Measurements from ENCODE around the gene AK9. TPM values are rescaled to one million over a fixed set of nuclear protein-coding genes. Genes with fewer than 3 reads are reported as not detected.

The AK9 gene
- total RNA-seq, 1 experiment from 2014 or later = 2.3 TPM

DNA sequence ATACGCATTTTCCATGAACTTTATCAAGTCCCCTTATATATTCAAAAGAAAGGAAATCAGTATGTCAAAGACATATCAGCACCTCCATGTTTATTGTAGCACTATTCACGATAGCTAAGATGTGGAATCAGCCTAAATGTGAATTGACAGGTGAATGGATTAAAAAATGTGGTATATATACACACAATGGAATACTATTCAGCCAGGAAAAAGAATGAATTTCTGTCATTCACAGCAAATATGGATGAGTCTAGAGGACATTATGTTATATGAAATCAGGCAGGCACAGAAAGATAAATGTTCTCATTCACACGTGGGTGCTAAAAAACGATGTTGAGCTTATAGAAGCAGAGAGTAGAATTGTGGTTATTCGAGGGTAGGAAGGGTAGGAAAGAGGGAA, 5.4 kb upstream of the AK9 start:
- Histone ChIP-seq H3K27ac (ENCODE audit: low read length) (no peak overlapping the region), H3K27me3 (ENCODE audit: control insufficient read depth, insufficient read depth, low read length) (no peaks in the 10 kb centered on the region), H3K9me3 (ENCODE audit: control insufficient read depth, insufficient read depth, low read depth, low read length) (no peaks in the 10 kb centered on the region), H3K4me1 (ENCODE audit: control insufficient read depth, insufficient read depth, low read length) (peaks cover 7% of the 10 kb centered on the region; the same call in 1 of the 2 replicates), H3K4me3 (ENCODE audit: low read depth in 2 of 2, low read length in 2 of 2) (no peak overlapping the region), H3K36me3 (ENCODE audit: control insufficient read depth, insufficient read depth, low read length) (no peaks in the 10 kb centered on the region; the same call in 1 of the 2 replicates)
- ATAC-seq = no peak
- in situ Hi-C loops (cut with HindIII; ENCODE audit: low pct_unique_long_range_greater_than_20kb, low sequenced_read_pairs) = no loop called here
- no TSS peak for BruUV-seq (replicated peaks)
- intact Hi-C loops (cut with micrococcal nuclease; ENCODE audit: unreplicated experiment) = no loop called here
- DNase-seq (ENCODE audit: low read depth, low spot score) = no peak
- TF ChIP-seq POLR2AphosphoS5 (IDR thresholded peaks at IDR 0.05; ENCODE audit: low read depth, low read length) (no peak), SIN3A (IDR thresholded peaks at IDR 0.05; ENCODE audit: borderline replicate concordance, insufficient read depth, low read depth, low read length) (no peak), TCF7L2 (IDR thresholded peaks at IDR 0.05; ENCODE audit: low read depth, low read length) (no peak)
- TF ChIP-seq, protein P1, sequence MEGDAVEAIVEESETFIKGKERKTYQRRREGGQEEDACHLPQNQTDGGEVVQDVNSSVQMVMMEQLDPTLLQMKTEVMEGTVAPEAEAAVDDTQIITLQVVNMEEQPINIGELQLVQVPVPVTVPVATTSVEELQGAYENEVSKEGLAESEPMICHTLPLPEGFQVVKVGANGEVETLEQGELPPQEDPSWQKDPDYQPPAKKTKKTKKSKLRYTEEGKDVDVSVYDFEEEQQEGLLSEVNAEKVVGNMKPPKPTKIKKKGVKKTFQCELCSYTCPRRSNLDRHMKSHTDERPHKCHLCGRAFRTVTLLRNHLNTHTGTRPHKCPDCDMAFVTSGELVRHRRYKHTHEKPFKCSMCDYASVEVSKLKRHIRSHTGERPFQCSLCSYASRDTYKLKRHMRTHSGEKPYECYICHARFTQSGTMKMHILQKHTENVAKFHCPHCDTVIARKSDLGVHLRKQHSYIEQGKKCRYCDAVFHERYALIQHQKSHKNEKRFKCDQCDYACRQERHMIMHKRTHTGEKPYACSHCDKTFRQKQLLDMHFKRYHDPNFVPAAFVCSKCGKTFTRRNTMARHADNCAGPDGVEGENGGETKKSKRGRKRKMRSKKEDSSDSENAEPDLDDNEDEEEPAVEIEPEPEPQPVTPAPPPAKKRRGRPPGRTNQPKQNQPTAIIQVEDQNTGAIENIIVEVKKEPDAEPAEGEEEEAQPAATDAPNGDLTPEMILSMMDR (IDR thresholded peaks at IDR 0.05) = no peak
- TF ChIP-seq, protein P2, sequence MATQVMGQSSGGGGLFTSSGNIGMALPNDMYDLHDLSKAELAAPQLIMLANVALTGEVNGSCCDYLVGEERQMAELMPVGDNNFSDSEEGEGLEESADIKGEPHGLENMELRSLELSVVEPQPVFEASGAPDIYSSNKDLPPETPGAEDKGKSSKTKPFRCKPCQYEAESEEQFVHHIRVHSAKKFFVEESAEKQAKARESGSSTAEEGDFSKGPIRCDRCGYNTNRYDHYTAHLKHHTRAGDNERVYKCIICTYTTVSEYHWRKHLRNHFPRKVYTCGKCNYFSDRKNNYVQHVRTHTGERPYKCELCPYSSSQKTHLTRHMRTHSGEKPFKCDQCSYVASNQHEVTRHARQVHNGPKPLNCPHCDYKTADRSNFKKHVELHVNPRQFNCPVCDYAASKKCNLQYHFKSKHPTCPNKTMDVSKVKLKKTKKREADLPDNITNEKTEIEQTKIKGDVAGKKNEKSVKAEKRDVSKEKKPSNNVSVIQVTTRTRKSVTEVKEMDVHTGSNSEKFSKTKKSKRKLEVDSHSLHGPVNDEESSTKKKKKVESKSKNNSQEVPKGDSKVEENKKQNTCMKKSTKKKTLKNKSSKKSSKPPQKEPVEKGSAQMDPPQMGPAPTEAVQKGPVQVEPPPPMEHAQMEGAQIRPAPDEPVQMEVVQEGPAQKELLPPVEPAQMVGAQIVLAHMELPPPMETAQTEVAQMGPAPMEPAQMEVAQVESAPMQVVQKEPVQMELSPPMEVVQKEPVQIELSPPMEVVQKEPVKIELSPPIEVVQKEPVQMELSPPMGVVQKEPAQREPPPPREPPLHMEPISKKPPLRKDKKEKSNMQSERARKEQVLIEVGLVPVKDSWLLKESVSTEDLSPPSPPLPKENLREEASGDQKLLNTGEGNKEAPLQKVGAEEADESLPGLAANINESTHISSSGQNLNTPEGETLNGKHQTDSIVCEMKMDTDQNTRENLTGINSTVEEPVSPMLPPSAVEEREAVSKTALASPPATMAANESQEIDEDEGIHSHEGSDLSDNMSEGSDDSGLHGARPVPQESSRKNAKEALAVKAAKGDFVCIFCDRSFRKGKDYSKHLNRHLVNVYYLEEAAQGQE (IDR thresholded peaks at IDR 0.05; ENCODE audit: insufficient read depth in 1 of 2, low read depth in 2 of 2, low read length in 1 of 2) = no peak
- POLR2A ChIA-PET = no interaction called here
- CTCF ChIA-PET = interaction anchor here (0.6 kb wide), 2 partner anchors 347 to 418 kb away, joined by 3 to 5 read pairs; no protein-coding TSS in a partner anchor

DNA sequence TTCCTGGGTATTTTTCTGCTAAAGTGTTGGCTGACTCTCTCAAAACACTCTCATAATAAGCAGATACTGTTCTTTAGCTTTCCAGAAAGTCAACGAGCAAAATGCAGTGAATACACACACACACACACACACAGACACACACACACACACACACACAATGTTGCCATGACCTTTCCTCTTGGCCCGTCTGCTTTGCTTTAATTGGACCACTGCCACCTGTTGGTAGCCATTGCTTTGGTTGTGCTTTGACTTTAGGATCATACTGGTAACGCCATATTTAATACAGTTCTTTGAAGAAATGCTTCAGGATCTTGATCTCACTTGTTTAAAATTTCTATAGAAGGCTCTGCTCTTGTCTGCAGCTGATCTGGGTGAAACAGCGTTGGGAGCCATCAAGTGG, 4.5 kb upstream of the AK9 start:
- ChIA-PET CTCF (interaction anchor here (0.6 to 0.7 kb wide), 3 partner anchors 39 to 164 kb away, joined by 3 to 5 read pairs (median 4); no protein-coding TSS in a partner anchor), POLR2A (interaction anchor here (0.6 kb wide), 1 partner anchor 248 kb away, joined by 3 read pairs; no protein-coding TSS in a partner anchor)
- no peak overlapping the region for H3K4me3 ChIP-seq (ENCODE audit: low read depth in 2 of 2, low read length in 2 of 2)
- intact Hi-C loops (cut with micrococcal nuclease; ENCODE audit: unreplicated experiment) (no loop called here), in situ Hi-C loops (cut with HindIII; ENCODE audit: low pct_unique_long_range_greater_than_20kb, low sequenced_read_pairs) (no loop called here)
- TF ChIP-seq, protein P2 (IDR thresholded peaks at IDR 0.05; ENCODE audit: insufficient read depth in 1 of 2, low read depth in 2 of 2, low read length in 1 of 2) = no peak
- TF ChIP-seq, protein P1 (IDR thresholded peaks at IDR 0.05) = peak; percentile 60
- no peak for ATAC-seq
- H3K4me1 ChIP-seq (ENCODE audit: control insufficient read depth, insufficient read depth, low read length) = peaks cover 7% of the 10 kb centered on the region; the same call in 1 of the 2 replicates
- H3K9me3 ChIP-seq (ENCODE audit: control insufficient read depth, insufficient read depth, low read depth, low read length) = no peaks in the 10 kb centered on the region
- DNase-seq (ENCODE audit: low read depth, low spot score) = no peak
- H3K27ac ChIP-seq (ENCODE audit: low read length) = no peak overlapping the region
- BruUV-seq (replicated peaks) = no TSS peak
- no peaks in the 10 kb centered on the region; the same call in 1 of the 2 replicates for H3K36me3 ChIP-seq (ENCODE audit: control insufficient read depth, insufficient read depth, low read length)
- H3K27me3 ChIP-seq (ENCODE audit: control insufficient read depth, insufficient read depth, low read length) = no peaks in the 10 kb centered on the region
